NCI-H2081 treated with DMSO at 0.1 percent for 48 hours (cell line): ENCODE measurements around the gene CLSTN3.
A peak's percentile ranks its signal among the peaks of the same experiment; 100 is the strongest.

Source experiments
- DNase-seq: peaks from one replicate; lab custom pipeline; 2025; lab: John Stamatoyannopoulos, UW

The CLSTN3 gene

GRCh38 chr12:7129872-7130691 is at the start of gene CLSTN3:
CLSTN3 (plus strand) TSS chr12:7130371; CDS start chr12:7130649, 278 bp downstream.
- peak; percentile 18 for DNase-seq

- no peak for DNase-seq
Observed at GRCh38 chr12:7081037-7081436, 49.1 kb upstream of the CLSTN3 start.

GRCh38 chr12:7083125-7083524 is 47.0 kb upstream of the CLSTN3 start:
- no peak for DNase-seq

- no peak for DNase-seq
Observed at GRCh38 chr12:7089196-7089871, 40.8 kb upstream of the CLSTN3 start.

- no peak for DNase-seq
Observed at GRCh38 chr12:7090222-7090998, 39.8 kb upstream of the CLSTN3 start.

GRCh38 chr12:7091171-7091570 is 39.0 kb upstream of the CLSTN3 start:
- DNase-seq = no peak

GRCh38 chr12:7091660-7092228 is 38.4 kb upstream of the CLSTN3 start:
- no peak for DNase-seq

- DNase-seq = no peak
Observed at GRCh38 chr12:7092229-7092985, 37.8 kb upstream of the CLSTN3 start, which contains the start of gene C1R. C1R (minus strand) TSS chr12:7092445; CDS start chr12:7092388, 57 bp downstream.

- DNase-seq = no peak
Observed at GRCh38 chr12:7092986-7093460, 37.1 kb upstream of the CLSTN3 start.

- no peak for DNase-seq
Observed at GRCh38 chr12:7093486-7093885, 36.7 kb upstream of the CLSTN3 start.

- no peak for DNase-seq
Observed at GRCh38 chr12:7093892-7094291, 36.3 kb upstream of the CLSTN3 start.

GRCh38 chr12:7096006-7096932 is 33.9 kb upstream of the CLSTN3 start:
- DNase-seq = no peak

- DNase-seq = no peak
Observed at GRCh38 chr12:7096979-7097378, 33.2 kb upstream of the CLSTN3 start.

- peak; percentile 88 for DNase-seq
Observed at GRCh38 chr12:7099290-7099996, 30.7 kb upstream of the CLSTN3 start.

GRCh38 chr12:7100239-7100638 is 29.9 kb upstream of the CLSTN3 start:
- DNase-seq = peak; percentile 60

GRCh38 chr12:7101047-7101693 is 29.0 kb upstream of the CLSTN3 start:
- DNase-seq = no peak

- no peak for DNase-seq
Observed at GRCh38 chr12:7101694-7102131, 28.5 kb upstream of the CLSTN3 start.

- DNase-seq = no peak
Observed at GRCh38 chr12:7102582-7102981, 27.6 kb upstream of the CLSTN3 start.
